ENCODE measurements around the gene PLEKHA4.

PLEKHA4 gene

GRCh38 chr19:48802623-48803022, 65.8 kb downstream of the PLEKHA4 start:
- TF ChIP-seq GATA2 (IDR thresholded peaks at IDR 0.05; ENCODE audit: low read depth, low read length) (no peak), GATA3 (IDR thresholded peaks at IDR 0.05; ENCODE audit: low read depth, low read length) (no peak)

GRCh38 chr19:48799358-48800300, 68.8 kb downstream of the PLEKHA4 start:
- TF ChIP-seq GATA2 (IDR thresholded peaks at IDR 0.05; ENCODE audit: low read depth, low read length) (no peak), GATA3 (IDR thresholded peaks at IDR 0.05; ENCODE audit: low read depth, low read length) (no peak)

DNA sequence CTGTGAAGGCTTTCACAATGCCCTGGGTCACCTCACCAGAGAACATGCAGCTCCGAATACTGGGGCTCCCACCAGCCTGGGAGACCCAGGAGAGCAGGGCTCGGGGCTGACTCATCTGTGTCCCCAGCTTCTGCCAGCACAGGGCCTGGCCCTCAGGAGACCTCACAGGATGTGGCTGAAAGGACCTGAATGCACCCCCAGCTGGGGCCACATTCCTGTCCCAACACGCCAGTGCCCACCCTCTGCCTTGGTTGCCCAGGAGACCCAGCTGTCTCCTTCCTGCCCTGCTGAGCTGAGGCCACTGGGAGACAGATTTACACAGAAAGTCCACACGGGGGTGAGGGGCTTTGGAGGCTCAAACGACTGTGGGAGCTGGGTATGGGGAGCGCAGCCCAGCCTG, 69.5 kb downstream of the PLEKHA4 start:
- TF ChIP-seq GATA3 (IDR thresholded peaks at IDR 0.05; ENCODE audit: low read depth, low read length) = no peak
- no peak for TF ChIP-seq GATA2 (IDR thresholded peaks at IDR 0.05; ENCODE audit: low read depth, low read length)

DNA sequence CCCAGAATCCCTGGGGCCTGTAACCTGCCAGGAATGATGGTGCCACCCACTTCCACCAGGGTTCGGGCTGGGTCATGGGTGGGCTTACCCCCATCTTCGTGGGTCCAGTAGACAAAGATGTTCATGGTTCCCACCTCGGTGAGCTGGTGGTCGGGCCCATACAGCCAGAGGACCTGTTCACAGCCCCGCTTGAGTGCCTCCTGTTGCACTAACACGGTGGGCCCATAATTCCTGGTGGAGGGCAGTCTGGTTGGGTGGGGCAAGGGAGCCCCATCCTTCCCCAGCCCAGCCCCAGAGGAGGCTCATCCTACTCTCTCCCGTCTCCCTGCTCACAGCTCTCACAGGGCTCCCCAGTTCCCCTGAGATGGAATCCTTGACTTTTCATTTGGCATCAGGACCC, 71.3 kb downstream of the PLEKHA4 start:
- TF ChIP-seq GATA2 (IDR thresholded peaks at IDR 0.05; ENCODE audit: low read depth, low read length) (no peak), GATA3 (IDR thresholded peaks at IDR 0.05; ENCODE audit: low read depth, low read length) (no peak)

DNA sequence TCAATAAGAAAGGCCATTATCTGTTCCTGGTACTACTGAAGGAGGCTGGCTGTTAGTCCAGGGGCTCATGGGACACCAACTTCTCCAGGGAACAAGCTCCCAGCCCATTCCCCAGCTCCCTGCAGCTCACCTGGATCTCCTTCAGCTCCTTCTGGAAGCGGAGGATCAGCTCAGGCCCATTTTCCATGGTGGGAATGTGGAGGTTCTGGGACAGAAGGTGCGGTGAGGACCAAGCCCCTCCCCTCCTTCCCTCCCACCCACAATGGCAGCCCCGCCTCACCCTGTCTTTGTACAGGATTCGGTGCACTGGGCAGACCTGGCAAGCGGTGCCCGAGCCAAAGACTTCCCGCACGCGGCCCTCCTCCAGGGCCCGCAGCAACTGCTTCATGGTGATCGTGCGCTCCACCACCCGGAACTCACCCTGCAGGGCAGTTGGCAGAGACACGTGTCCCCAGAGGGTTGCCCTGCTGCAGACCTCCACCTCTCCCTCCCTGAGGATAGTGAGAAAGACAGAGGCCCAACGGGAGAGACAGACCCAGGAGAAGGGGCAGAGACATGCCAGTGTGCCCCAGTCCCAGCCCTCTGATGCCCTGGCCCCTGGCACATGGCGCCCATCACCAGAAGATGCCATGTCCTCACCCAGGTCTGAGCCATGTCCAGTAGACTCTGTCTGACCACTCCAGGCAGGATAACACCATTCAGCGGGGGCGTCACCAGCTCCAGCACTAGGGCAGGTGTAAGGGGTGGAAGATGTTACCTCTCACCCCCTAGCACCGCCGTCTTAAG, 71.9 kb downstream of the PLEKHA4 start:
- no peak for TF ChIP-seq GATA3 (IDR thresholded peaks at IDR 0.05; ENCODE audit: low read depth, low read length)
- no peak for TF ChIP-seq GATA2 (IDR thresholded peaks at IDR 0.05; ENCODE audit: low read depth, low read length)

- TF ChIP-seq GATA3 (IDR thresholded peaks at IDR 0.05; ENCODE audit: low read depth, low read length) = no peak
These were observed 72.7 kb downstream of the PLEKHA4 start for GRCh38 chr19:48795685-48796070.

GRCh38 chr19:48795055-48795684, 73.2 kb downstream of the PLEKHA4 start:
- no peak for TF ChIP-seq GATA3 (IDR thresholded peaks at IDR 0.05; ENCODE audit: low read depth, low read length)
- no peak for TF ChIP-seq GATA2 (IDR thresholded peaks at IDR 0.05; ENCODE audit: low read depth, low read length)

- TF ChIP-seq GATA2 (IDR thresholded peaks at IDR 0.05; ENCODE audit: low read depth, low read length) (no peak), GATA3 (IDR thresholded peaks at IDR 0.05; ENCODE audit: low read depth, low read length) (no peak)
These were observed 74.1 kb downstream of the PLEKHA4 start for GRCh38 chr19:48794291-48794690.

DNA sequence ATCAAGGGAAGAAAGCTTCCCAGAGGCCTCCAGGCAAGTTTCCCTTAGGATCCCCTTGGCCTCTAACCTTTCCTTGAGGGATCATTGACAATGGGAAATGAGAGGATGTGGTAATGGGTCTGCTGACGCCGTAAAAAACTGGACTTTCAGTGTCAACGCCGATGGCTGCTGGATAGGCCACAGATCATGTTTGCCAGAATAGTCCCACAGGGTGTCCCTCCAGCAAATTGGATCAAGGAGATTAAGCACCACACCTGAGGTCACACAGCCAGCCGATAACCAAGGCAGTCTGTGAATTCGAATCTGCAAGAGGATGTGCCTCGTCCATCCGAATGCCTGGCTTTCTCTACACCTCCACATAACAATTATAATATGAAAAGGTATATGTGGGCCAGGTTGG, 75.1 kb downstream of the PLEKHA4 start:
- TF ChIP-seq GATA2 (IDR thresholded peaks at IDR 0.05; ENCODE audit: low read depth, low read length) (no peak), GATA3 (IDR thresholded peaks at IDR 0.05; ENCODE audit: low read depth, low read length) (no peak)
